ENCODE measurements around the gene CLDN10. TPM values are rescaled to one million over a fixed set of nuclear protein-coding genes. Genes with fewer than 3 reads are reported as not detected.

Gene CLDN10
- polyA plus RNA-seq, 1 donor from 2014 or later: not detected

DNA sequence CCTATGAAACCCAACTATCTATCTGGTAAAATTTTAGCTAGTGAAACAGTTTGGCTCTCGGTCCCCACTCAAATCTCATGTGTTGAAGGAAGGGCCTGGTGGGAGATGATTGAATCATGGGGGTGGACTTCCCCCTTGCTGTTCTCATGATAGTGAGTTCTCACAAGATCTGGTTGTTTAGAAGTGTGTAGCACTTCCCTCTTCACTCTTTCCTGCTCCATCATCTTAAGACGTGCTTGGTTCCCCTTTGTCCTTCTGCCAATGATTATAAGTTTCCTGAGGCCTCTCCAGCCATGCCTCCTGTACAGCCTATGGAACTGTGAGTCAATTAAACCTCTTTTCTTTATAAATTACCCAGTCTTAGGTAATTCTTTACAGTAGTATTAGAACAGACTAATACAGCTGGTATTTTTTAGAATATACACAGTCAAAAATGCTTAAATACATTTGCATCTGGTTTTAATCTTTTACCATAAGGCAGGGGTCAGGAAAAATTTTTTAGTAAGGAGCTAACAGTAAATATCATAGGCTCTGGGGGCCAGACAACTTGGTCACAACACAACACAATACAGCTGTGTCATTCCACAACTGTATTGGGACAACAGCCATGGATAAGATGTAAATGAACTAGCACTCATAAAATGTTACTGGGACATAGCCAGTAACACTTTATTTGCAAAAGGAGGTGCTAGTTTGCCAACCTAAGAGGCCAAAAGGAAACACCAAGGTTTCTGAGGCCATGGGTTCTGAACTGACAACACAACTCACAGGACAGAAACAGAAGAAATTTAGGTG, 67.7 kb downstream of the CLDN10 start:
- no peak for TF ChIP-seq MXI1 (conservative IDR thresholded peaks at IDR 0.05; ENCODE audit: poor library complexity, severe bottlenecking)
- no peaks in the 10 kb centered on the region for H3K9me3 ChIP-seq (ENCODE audit: low read length)
- H3F3A ChIP-seq (ENCODE audit: insufficient read depth, low read length, poor library complexity, severe bottlenecking): no peaks in the 10 kb centered on the region
- no peak overlapping the region for H3K9ac ChIP-seq (ENCODE audit: low read length)
- no peaks in the 10 kb centered on the region for H3K79me2 ChIP-seq (replicated peaks; ENCODE audit: insufficient read depth, low read length)
- no peaks in the 10 kb centered on the region for H3K36me3 ChIP-seq (ENCODE audit: insufficient read depth, low read length)
- H3K4me3 ChIP-seq (ENCODE audit: low read length): no peak overlapping the region
- no peaks in the 10 kb centered on the region for H3K27me3 ChIP-seq (ENCODE audit: insufficient read depth, low read depth, low read length)
- H3K4me2 ChIP-seq (ENCODE audit: low read length): no peak overlapping the region
- H2AFZ ChIP-seq (ENCODE audit: low read depth, low read length): no peak overlapping the region
- no peaks in the 10 kb centered on the region for H3K9me2 ChIP-seq (ENCODE audit: insufficient read depth, low read length)
- no peaks in the 10 kb centered on the region for H4K20me1 ChIP-seq (ENCODE audit: insufficient read depth)
- no peak overlapping the region for H3K27ac ChIP-seq (ENCODE audit: low read length)

DNA sequence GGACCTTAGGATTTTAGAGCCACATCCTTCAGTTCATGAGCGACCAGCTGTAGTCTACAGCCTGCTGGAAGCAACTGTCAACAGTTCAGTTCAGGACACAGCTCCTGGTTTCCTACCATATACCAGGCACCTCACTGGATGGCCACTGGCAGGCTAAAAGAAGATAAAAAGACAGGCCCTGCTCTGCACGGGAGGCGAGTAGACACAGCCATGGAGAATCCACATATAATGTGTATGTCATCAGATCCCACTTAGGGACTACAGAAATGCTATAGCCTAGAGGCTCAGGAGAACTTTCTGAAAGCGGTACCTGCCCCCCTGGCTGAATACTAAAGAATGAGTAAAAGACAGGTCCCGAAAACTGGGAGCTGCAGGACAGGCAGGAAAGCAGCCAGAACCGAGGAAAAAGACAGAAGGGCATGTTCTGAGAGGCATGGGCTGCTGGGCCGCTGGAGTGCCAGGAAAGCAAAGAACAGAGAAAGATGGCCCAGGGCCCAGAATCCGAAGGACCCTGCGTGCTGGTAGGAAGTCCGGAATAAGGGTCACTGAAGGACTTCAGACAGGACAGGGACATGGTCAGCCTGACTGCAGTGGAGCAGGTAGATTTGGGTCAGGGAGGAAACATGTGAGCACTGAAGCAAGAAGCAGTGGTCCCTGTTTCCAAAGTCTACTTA, 68.4 kb downstream of the CLDN10 start:
- H3K36me3 ChIP-seq (ENCODE audit: insufficient read depth, low read length): no peaks in the 10 kb centered on the region
- H3K79me2 ChIP-seq (replicated peaks; ENCODE audit: insufficient read depth, low read length): no peaks in the 10 kb centered on the region
- H3K9me2 ChIP-seq (ENCODE audit: insufficient read depth, low read length): no peaks in the 10 kb centered on the region
- H3F3A ChIP-seq (ENCODE audit: insufficient read depth, low read length, poor library complexity, severe bottlenecking): no peaks in the 10 kb centered on the region
- H4K20me1 ChIP-seq (ENCODE audit: insufficient read depth): no peaks in the 10 kb centered on the region
- no peak overlapping the region for H3K4me2 ChIP-seq (ENCODE audit: low read length)
- H3K4me3 ChIP-seq (ENCODE audit: low read length): no peak overlapping the region
- no peaks in the 10 kb centered on the region for H3K9me3 ChIP-seq (ENCODE audit: low read length)
- H3K27me3 ChIP-seq (ENCODE audit: insufficient read depth, low read depth, low read length): no peaks in the 10 kb centered on the region
- no peak overlapping the region for H2AFZ ChIP-seq (ENCODE audit: low read depth, low read length)
- TF ChIP-seq POLR2AphosphoS5 (IDR thresholded peaks at IDR 0.05) (no peak), MXI1 (conservative IDR thresholded peaks at IDR 0.05; ENCODE audit: poor library complexity, severe bottlenecking) (no peak), EZH2 (IDR thresholded peaks at IDR 0.05; ENCODE audit: borderline replicate concordance, insufficient read depth, low read length, poor library complexity, severe bottlenecking) (no peak), RAD21 (conservative IDR thresholded peaks at IDR 0.05) (no peak), EP300 (conservative IDR thresholded peaks at IDR 0.05; ENCODE audit: poor library complexity, severe bottlenecking) (no peak), SMC3 (conservative IDR thresholded peaks at IDR 0.05; ENCODE audit: poor library complexity) (no peak), TAF1 (IDR thresholded peaks at IDR 0.05; ENCODE audit: low read depth) (no peak)
- TF ChIP-seq, protein P1, sequence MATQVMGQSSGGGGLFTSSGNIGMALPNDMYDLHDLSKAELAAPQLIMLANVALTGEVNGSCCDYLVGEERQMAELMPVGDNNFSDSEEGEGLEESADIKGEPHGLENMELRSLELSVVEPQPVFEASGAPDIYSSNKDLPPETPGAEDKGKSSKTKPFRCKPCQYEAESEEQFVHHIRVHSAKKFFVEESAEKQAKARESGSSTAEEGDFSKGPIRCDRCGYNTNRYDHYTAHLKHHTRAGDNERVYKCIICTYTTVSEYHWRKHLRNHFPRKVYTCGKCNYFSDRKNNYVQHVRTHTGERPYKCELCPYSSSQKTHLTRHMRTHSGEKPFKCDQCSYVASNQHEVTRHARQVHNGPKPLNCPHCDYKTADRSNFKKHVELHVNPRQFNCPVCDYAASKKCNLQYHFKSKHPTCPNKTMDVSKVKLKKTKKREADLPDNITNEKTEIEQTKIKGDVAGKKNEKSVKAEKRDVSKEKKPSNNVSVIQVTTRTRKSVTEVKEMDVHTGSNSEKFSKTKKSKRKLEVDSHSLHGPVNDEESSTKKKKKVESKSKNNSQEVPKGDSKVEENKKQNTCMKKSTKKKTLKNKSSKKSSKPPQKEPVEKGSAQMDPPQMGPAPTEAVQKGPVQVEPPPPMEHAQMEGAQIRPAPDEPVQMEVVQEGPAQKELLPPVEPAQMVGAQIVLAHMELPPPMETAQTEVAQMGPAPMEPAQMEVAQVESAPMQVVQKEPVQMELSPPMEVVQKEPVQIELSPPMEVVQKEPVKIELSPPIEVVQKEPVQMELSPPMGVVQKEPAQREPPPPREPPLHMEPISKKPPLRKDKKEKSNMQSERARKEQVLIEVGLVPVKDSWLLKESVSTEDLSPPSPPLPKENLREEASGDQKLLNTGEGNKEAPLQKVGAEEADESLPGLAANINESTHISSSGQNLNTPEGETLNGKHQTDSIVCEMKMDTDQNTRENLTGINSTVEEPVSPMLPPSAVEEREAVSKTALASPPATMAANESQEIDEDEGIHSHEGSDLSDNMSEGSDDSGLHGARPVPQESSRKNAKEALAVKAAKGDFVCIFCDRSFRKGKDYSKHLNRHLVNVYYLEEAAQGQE (IDR thresholded peaks at IDR 0.05; ENCODE audit: borderline replicate concordance): no peak
- TF ChIP-seq, protein P2, sequence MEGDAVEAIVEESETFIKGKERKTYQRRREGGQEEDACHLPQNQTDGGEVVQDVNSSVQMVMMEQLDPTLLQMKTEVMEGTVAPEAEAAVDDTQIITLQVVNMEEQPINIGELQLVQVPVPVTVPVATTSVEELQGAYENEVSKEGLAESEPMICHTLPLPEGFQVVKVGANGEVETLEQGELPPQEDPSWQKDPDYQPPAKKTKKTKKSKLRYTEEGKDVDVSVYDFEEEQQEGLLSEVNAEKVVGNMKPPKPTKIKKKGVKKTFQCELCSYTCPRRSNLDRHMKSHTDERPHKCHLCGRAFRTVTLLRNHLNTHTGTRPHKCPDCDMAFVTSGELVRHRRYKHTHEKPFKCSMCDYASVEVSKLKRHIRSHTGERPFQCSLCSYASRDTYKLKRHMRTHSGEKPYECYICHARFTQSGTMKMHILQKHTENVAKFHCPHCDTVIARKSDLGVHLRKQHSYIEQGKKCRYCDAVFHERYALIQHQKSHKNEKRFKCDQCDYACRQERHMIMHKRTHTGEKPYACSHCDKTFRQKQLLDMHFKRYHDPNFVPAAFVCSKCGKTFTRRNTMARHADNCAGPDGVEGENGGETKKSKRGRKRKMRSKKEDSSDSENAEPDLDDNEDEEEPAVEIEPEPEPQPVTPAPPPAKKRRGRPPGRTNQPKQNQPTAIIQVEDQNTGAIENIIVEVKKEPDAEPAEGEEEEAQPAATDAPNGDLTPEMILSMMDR (IDR thresholded peaks at IDR 0.05; ENCODE audit: poor library complexity, severe bottlenecking): no peak
- H3K9ac ChIP-seq (ENCODE audit: low read length): no peak overlapping the region
- H3K27ac ChIP-seq (ENCODE audit: low read length): no peak overlapping the region
